HG02981 (cell line): ENCODE results near the gene TNS3.
"Not testable (repeated sequence)": the region's sequence is repeated elsewhere in the genome, so short reads cannot be mapped to it uniquely, and the experiment has no call there.

ENCODE experiments used
- ATAC-seq: cut with Tn5 transposase; IDR thresholded peaks from one replicate; pipeline ENCODE4 v1.9.1; 2021; ENCODE audit warnings: mild to moderate bottlenecking, moderate library complexity; ENCODE audit not compliant: unreplicated experiment

TNS3 gene

GRCh38 chr7:47454974-47455871 is 126.7 kb downstream of the TNS3 start:
- ATAC-seq: no peak

GRCh38 chr7:47454069-47454973 is 127.6 kb downstream of the TNS3 start:
- no peak for ATAC-seq

GRCh38 chr7:47453093-47454061 is 128.5 kb downstream of the TNS3 start:
- ATAC-seq: no peak

GRCh38 chr7:47452715-47453092 is 129.2 kb downstream of the TNS3 start:
- ATAC-seq: no peak

- no peak for ATAC-seq
These were observed 129.6 kb downstream of the TNS3 start for GRCh38 chr7:47452295-47452694.

GRCh38 chr7:47451851-47452205 is 130.1 kb downstream of the TNS3 start:
- no peak for ATAC-seq

- ATAC-seq: no peak
These were observed 131.9 kb downstream of the TNS3 start for GRCh38 chr7:47449810-47450590.

GRCh38 chr7:47448971-47449370 is 132.9 kb downstream of the TNS3 start:
- no peak for ATAC-seq

- no peak for ATAC-seq
These were observed 134.1 kb downstream of the TNS3 start for GRCh38 chr7:47447621-47448349.

GRCh38 chr7:47446871-47447466 is 134.9 kb downstream of the TNS3 start:
- no peak for ATAC-seq

- ATAC-seq: no peak
These were observed 137.4 kb downstream of the TNS3 start for GRCh38 chr7:47444376-47445098.

- no peak for ATAC-seq
These were observed 138.9 kb downstream of the TNS3 start for GRCh38 chr7:47443049-47443448.

GRCh38 chr7:47442605-47442865 is 139.4 kb downstream of the TNS3 start:
- no peak for ATAC-seq

- no peak for ATAC-seq
These were observed 139.9 kb downstream of the TNS3 start for GRCh38 chr7:47441796-47442604.

GRCh38 chr7:47441048-47441447 is 140.9 kb downstream of the TNS3 start:
- not testable (repeated sequence) for ATAC-seq

- no peak for ATAC-seq
These were observed 141.6 kb downstream of the TNS3 start for GRCh38 chr7:47440320-47440719.

GRCh38 chr7:47439181-47439667 is 142.7 kb downstream of the TNS3 start:
- no peak for ATAC-seq
